ENCODE results near the gene PTRH2.

The PTRH2 gene

GRCh38 chr17:59716427-59716826, 9.2 kb upstream of the PTRH2 start:
- no peak overlapping the region for H3K4me3 ChIP-seq (ENCODE audit: low read length)
- H3K9me2 ChIP-seq (replicated peaks; ENCODE audit: insufficient read depth, low read length) = no peaks in the 10 kb centered on the region
- no peak for TF ChIP-seq EZH2 (optimal IDR thresholded peaks at IDR 0.05; ENCODE audit: low read depth, low read length)
- TF ChIP-seq EZH2phosphoT487 (IDR thresholded peaks at IDR 0.05; ENCODE audit: low read length) = no peak
- TF ChIP-seq, protein P1, sequence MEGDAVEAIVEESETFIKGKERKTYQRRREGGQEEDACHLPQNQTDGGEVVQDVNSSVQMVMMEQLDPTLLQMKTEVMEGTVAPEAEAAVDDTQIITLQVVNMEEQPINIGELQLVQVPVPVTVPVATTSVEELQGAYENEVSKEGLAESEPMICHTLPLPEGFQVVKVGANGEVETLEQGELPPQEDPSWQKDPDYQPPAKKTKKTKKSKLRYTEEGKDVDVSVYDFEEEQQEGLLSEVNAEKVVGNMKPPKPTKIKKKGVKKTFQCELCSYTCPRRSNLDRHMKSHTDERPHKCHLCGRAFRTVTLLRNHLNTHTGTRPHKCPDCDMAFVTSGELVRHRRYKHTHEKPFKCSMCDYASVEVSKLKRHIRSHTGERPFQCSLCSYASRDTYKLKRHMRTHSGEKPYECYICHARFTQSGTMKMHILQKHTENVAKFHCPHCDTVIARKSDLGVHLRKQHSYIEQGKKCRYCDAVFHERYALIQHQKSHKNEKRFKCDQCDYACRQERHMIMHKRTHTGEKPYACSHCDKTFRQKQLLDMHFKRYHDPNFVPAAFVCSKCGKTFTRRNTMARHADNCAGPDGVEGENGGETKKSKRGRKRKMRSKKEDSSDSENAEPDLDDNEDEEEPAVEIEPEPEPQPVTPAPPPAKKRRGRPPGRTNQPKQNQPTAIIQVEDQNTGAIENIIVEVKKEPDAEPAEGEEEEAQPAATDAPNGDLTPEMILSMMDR (IDR thresholded peaks at IDR 0.05; ENCODE audit: low read length) = no peak
- H3K79me2 ChIP-seq (ENCODE audit: low read length) = peaks cover 89% of the 10 kb centered on the region
- no peaks in the 10 kb centered on the region for H3K36me3 ChIP-seq (replicated peaks; ENCODE audit: insufficient read depth, low read length)
- H3K4me1 ChIP-seq (ENCODE audit: low read length) = no peaks in the 10 kb centered on the region
- DNase-seq = no peak
- no peak overlapping the region for H3K4me2 ChIP-seq (ENCODE audit: low read depth, low read length)
- no peaks in the 10 kb centered on the region for H3F3A ChIP-seq (ENCODE audit: insufficient read depth, low read length)
- no peak overlapping the region for H3K9ac ChIP-seq (ENCODE audit: low read length)
- no peak overlapping the region for H2AFZ ChIP-seq (ENCODE audit: low read length)
- H3K27ac ChIP-seq (ENCODE audit: low read length) = no peak overlapping the region
- no peaks in the 10 kb centered on the region for H4K20me1 ChIP-seq (ENCODE audit: insufficient read depth, low read length)
- H3K9me3 ChIP-seq (replicated peaks; ENCODE audit: insufficient read depth, low read length) = no peaks in the 10 kb centered on the region
- H3K27me3 ChIP-seq (replicated peaks; ENCODE audit: insufficient read depth, low read length) = no peaks in the 10 kb centered on the region

- TF ChIP-seq, protein P1 (IDR thresholded peaks at IDR 0.05; ENCODE audit: low read length) = no peak
- no peak for TF ChIP-seq EZH2phosphoT487 (IDR thresholded peaks at IDR 0.05; ENCODE audit: low read length)
- no peak for TF ChIP-seq EZH2 (optimal IDR thresholded peaks at IDR 0.05; ENCODE audit: low read depth, low read length)
- no peak overlapping the region for H3K9ac ChIP-seq (ENCODE audit: low read length)
- no peaks in the 10 kb centered on the region for H3K9me2 ChIP-seq (replicated peaks; ENCODE audit: insufficient read depth, low read length)
- no peak overlapping the region for H3K27ac ChIP-seq (ENCODE audit: low read length)
- no peak overlapping the region for H2AFZ ChIP-seq (ENCODE audit: low read length)
- H3F3A ChIP-seq (ENCODE audit: insufficient read depth, low read length) = no peaks in the 10 kb centered on the region
- H3K79me2 ChIP-seq (ENCODE audit: low read length) = peaks cover 92% of the 10 kb centered on the region
- H3K4me2 ChIP-seq (ENCODE audit: low read depth, low read length) = no peak overlapping the region
- no peaks in the 10 kb centered on the region for H3K9me3 ChIP-seq (replicated peaks; ENCODE audit: insufficient read depth, low read length)
- no peaks in the 10 kb centered on the region for H3K27me3 ChIP-seq (replicated peaks; ENCODE audit: insufficient read depth, low read length)
- no peaks in the 10 kb centered on the region for H4K20me1 ChIP-seq (ENCODE audit: insufficient read depth, low read length)
- H3K4me1 ChIP-seq (ENCODE audit: low read length) = 0 out of 2 replicates have a peak, but pooled peaks cover under 1% of the 10 kb centered on the region
- no peak overlapping the region for H3K4me3 ChIP-seq (ENCODE audit: low read length)
- H3K36me3 ChIP-seq (replicated peaks; ENCODE audit: insufficient read depth, low read length) = no peaks in the 10 kb centered on the region
- no peak for DNase-seq
These were observed 7.0 kb upstream of the PTRH2 start for GRCh38 chr17:59714255-59714654.

DNA sequence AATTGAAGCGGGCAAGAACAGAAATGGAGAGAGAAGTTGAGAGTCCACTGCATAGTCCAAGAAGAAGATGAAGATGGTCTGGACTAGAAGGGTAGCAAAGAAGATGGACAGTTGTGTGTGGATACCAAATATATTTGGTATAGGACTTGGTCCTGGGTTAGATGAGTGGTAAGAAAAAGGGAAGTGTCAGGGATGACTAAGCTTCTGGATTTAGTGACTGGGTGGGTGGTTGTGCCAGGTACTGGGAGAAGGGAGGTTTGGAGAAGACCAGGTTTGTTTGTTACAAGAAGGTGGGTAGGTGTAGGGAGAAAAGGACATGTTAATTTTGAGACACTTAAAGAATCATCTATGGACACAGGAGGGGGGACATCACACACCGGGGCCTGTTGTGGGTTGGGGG, 5.6 kb upstream of the PTRH2 start:
- H3K27ac ChIP-seq (ENCODE audit: low read length) = no peak overlapping the region
- no peaks in the 10 kb centered on the region for H3K9me3 ChIP-seq (replicated peaks; ENCODE audit: insufficient read depth, low read length)
- no peak overlapping the region for H3K9ac ChIP-seq (ENCODE audit: low read length)
- H3K36me3 ChIP-seq (replicated peaks; ENCODE audit: insufficient read depth, low read length) = no peaks in the 10 kb centered on the region
- H4K20me1 ChIP-seq (ENCODE audit: insufficient read depth, low read length) = no peaks in the 10 kb centered on the region
- TF ChIP-seq, protein P1 (IDR thresholded peaks at IDR 0.05; ENCODE audit: low read length) = no peak
- TF ChIP-seq EZH2phosphoT487 (IDR thresholded peaks at IDR 0.05; ENCODE audit: low read length) (no peak), EZH2 (optimal IDR thresholded peaks at IDR 0.05; ENCODE audit: low read depth, low read length) (no peak)
- peaks cover 3% of the 10 kb centered on the region; the same call in 1 of the 2 replicates for H3F3A ChIP-seq (ENCODE audit: insufficient read depth, low read length)
- H2AFZ ChIP-seq (ENCODE audit: low read length) = no peak overlapping the region
- H3K27me3 ChIP-seq (replicated peaks; ENCODE audit: insufficient read depth, low read length) = no peaks in the 10 kb centered on the region
- no peak overlapping the region for H3K4me2 ChIP-seq (ENCODE audit: low read depth, low read length)
- H3K9me2 ChIP-seq (replicated peaks; ENCODE audit: insufficient read depth, low read length) = no peaks in the 10 kb centered on the region
- DNase-seq = no peak
- peaks cover 10% of the 10 kb centered on the region; the same call in 1 of the 2 replicates for H3K4me1 ChIP-seq (ENCODE audit: low read length)
- H3K79me2 ChIP-seq (ENCODE audit: low read length) = peaks cover 96% of the 10 kb centered on the region
- no peak overlapping the region for H3K4me3 ChIP-seq (ENCODE audit: low read length)
